H9 (cell line): ENCODE measurements around the gene USP47. TPM values are rescaled to one million over a fixed set of nuclear protein-coding genes. Genes with fewer than 3 reads are reported as not detected.

Experiments
- DNase-seq: peaks from one replicate; pipeline ENCODE4 v3.0.0-alpha.2; 2017
- H2AFZ ChIP-seq: one replicate; pipeline ENCODE4 v1.6.1; 2013; ENCODE audit warnings: mild to moderate bottlenecking, low read length, control low read depth, moderate library complexity
- H2AK5ac ChIP-seq: 2 replicates; pipeline ENCODE4 v1.6.1; 2013; ENCODE audit warnings: low read length, control low read depth, mixed read lengths; ENCODE audit not compliant: insufficient read length
- H2BK120ac ChIP-seq: one replicate; pipeline ENCODE4 v1.6.1; 2013; ENCODE audit warnings: low read depth, mild to moderate bottlenecking, low read length, control low read depth, inconsistent platforms; ENCODE audit not compliant: poor library complexity, severe bottlenecking
- H2BK12ac ChIP-seq: 2 replicates; pipeline ENCODE4 v1.6.1; 2013; ENCODE audit warnings: low read length, control low read depth, mixed read lengths, low read depth; ENCODE audit not compliant: insufficient read length
- H2BK15ac ChIP-seq: 2 replicates; pipeline ENCODE4 v1.6.1; 2013; ENCODE audit warnings: low read depth, low read length, control low read depth
- H2BK20ac ChIP-seq: one replicate; pipeline ENCODE4 v1.6.1; 2013; ENCODE audit warnings: low read depth, mild to moderate bottlenecking, low read length, control low read depth, inconsistent platforms; ENCODE audit not compliant: poor library complexity, severe bottlenecking
- H2BK5ac ChIP-seq: 2 replicates; pipeline ENCODE4 v1.6.1; 2013; ENCODE audit warnings: low read length, control low read depth, mixed read lengths; ENCODE audit not compliant: insufficient read length
- H3K14ac ChIP-seq: 2 replicates; pipeline ENCODE4 v1.6.1; 2013; ENCODE audit warnings: low read length, control low read depth; ENCODE audit not compliant: insufficient read depth
- H3K18ac ChIP-seq: 2 replicates; pipeline ENCODE4 v1.6.1; 2013; ENCODE audit warnings: low read depth, mild to moderate bottlenecking, mixed read lengths, low read length, control low read depth; ENCODE audit not compliant: insufficient read length
- H3K23ac ChIP-seq: 2 replicates; pipeline ENCODE4 v1.6.1; 2013; ENCODE audit warnings: low read length, control low read depth, mixed read lengths, low read depth; ENCODE audit not compliant: insufficient read length
- H3K23me2 ChIP-seq: 2 replicates; pipeline ENCODE4 v1.6.1; 2013; ENCODE audit warnings: low read depth, mild to moderate bottlenecking, mixed read lengths, low read length, control low read depth; ENCODE audit not compliant: insufficient read length, poor library complexity, severe bottlenecking
- H3K27ac ChIP-seq: 2 replicates; pipeline ENCODE4 v1.5.1; 2013; ENCODE audit warnings: low read length, control low read depth, mixed read lengths, low read depth; ENCODE audit not compliant: insufficient read length
- H3K27me3 ChIP-seq: 2 replicates; pipeline ENCODE4 v1.6.1; 2013; ENCODE audit warnings: low read length, control low read depth, inconsistent platforms; ENCODE audit not compliant: insufficient read depth
- H3K4ac ChIP-seq: 2 replicates; pipeline ENCODE4 v1.6.1; 2013; ENCODE audit warnings: low read depth, mild to moderate bottlenecking, control low read depth, inconsistent platforms, low read length, moderate library complexity
- H3K4me1 ChIP-seq: 2 replicates; pipeline ENCODE4 v1.6.1; 2013; ENCODE audit warnings: low read length, control low read depth, inconsistent platforms; ENCODE audit not compliant: insufficient read depth
- H3K4me2 ChIP-seq: 2 replicates; pipeline ENCODE4 v1.6.1; 2013; ENCODE audit warnings: low read length, control low read depth, mixed read lengths; ENCODE audit not compliant: insufficient read length, insufficient read depth
- H3K56ac ChIP-seq: 2 replicates; pipeline ENCODE4 v1.6.1; 2013; ENCODE audit warnings: low read depth, mild to moderate bottlenecking, mixed read lengths, low read length, control low read depth; ENCODE audit not compliant: insufficient read length
- H3K79me1 ChIP-seq: 2 replicates; pipeline ENCODE4 v1.6.1; 2013; ENCODE audit warnings: low read depth, mild to moderate bottlenecking, moderate library complexity, low read length, control low read depth, inconsistent platforms; ENCODE audit not compliant: insufficient read depth, poor library complexity, severe bottlenecking
- H3K79me2 ChIP-seq: 2 replicates; pipeline ENCODE4 v1.6.1; 2013; ENCODE audit warnings: low read length, control low read depth, inconsistent platforms; ENCODE audit not compliant: insufficient read depth
- H3K9ac ChIP-seq: 2 replicates; pipeline ENCODE4 v1.6.1; 2013; ENCODE audit warnings: low read length, control low read depth, mixed read lengths; ENCODE audit not compliant: insufficient read length; ENCODE audit errors: extremely low read depth
- H3K9me3 ChIP-seq: one replicate; pipeline ENCODE4 v1.6.1; 2013; ENCODE audit warnings: low read depth, low read length, inconsistent platforms; ENCODE audit not compliant: control insufficient read depth
- H3T11ph ChIP-seq: one replicate; pipeline ENCODE4 v1.6.1; 2013; ENCODE audit warnings: mild to moderate bottlenecking, low read length, control low read depth, inconsistent platforms
- H4K20me1 ChIP-seq: one replicate; pipeline ENCODE4 v1.6.1; 2013; ENCODE audit not compliant: control insufficient read depth, insufficient read length, insufficient read depth
- H4K5ac ChIP-seq: 2 replicates; pipeline ENCODE4 v1.6.1; 2013; ENCODE audit warnings: low read depth, mild to moderate bottlenecking, mixed read lengths, low read length, control low read depth; ENCODE audit not compliant: insufficient read length
- H4K8ac ChIP-seq: replicated peaks from 2 replicates; pipeline ENCODE4 v1.6.1; 2013; ENCODE audit warnings: low read length, control low read depth, mixed read lengths, low read depth; ENCODE audit not compliant: insufficient read length
- H4K91ac ChIP-seq: 2 replicates; pipeline ENCODE4 v1.6.1; 2013; ENCODE audit warnings: low read depth, mild to moderate bottlenecking, moderate library complexity, mixed read lengths, low read length, control low read depth; ENCODE audit not compliant: insufficient read length
- H3K27ac Mint-ChIP-seq, 3 experiments: 2 replicates in 2 of 3; 3 replicates in 1 of 3; pipeline ENCODE4 v1.8.0; 2020 to 2021; ENCODE audit warnings: mixed read lengths in 3 of 3, mild to moderate bottlenecking in 1 of 3, moderate library complexity in 1 of 3
- H3K27me3 Mint-ChIP-seq: 2 replicates; pipeline ENCODE4 v1.8.0; 2021; ENCODE audit warnings: low read depth, mild to moderate bottlenecking, moderate library complexity, mixed read lengths
- H3K36me3 Mint-ChIP-seq, 3 experiments: 2 replicates in 2 of 3; 3 replicates in 1 of 3; pipeline ENCODE4 v1.8.0; 2020 to 2021; ENCODE audit warnings: low read depth in 3 of 3, mixed read lengths in 3 of 3; ENCODE audit not compliant: insufficient read depth in 1 of 3
- H3K4me1 Mint-ChIP-seq, 2 experiments: 2 replicates each; pipeline ENCODE4 v1.8.0; 2020; ENCODE audit warnings: mixed read lengths in 2 of 2
- H3K4me3 Mint-ChIP-seq, 2 experiments: 2 replicates in 1 of 2; 3 replicates in 1 of 2; pipeline ENCODE4 v1.8.0; 2020 to 2021; ENCODE audit warnings: mild to moderate bottlenecking in 2 of 2, mixed read lengths in 2 of 2, moderate library complexity in 1 of 2
- H3K9me3 Mint-ChIP-seq, 2 experiments: 2 replicates in 1 of 2; 3 replicates in 1 of 2; pipeline ENCODE4 v1.8.0; 2020; ENCODE audit warnings: mild to moderate bottlenecking in 2 of 2, mixed read lengths in 2 of 2, moderate library complexity in 1 of 2
- CTCF ChIP-seq: fragments of 200-600 bp; sonication (generic); conservative IDR thresholded peaks from 3 replicates; pipeline ENCODE4 v1.8.0; 2021; ENCODE audit warnings: antibody characterized with exemption, mild to moderate bottlenecking
- WGBS: extraction: QIAGEN DNeasy Blood & Tissue Kit; methylation state at CpG from one replicate; pipeline ENCODE4 v1.1.7; 2013; ENCODE audit warnings: missing lambda C conversion rate, low lambda C conversion rate, mixed read lengths; ENCODE audit not compliant: insufficient read length; ENCODE audit errors: extremely low coverage; 5-methylcytosine and 5-hydroxymethylcytosine counted together
- total RNA-seq: library from RNA; stranded (reverse); gene quantifications from 2 replicates; pipeline ENCODE4 v1.2.1, GENCODE V29; 2021

Gene USP47
- total RNA-seq, 1 experiment from 2014 or later, result 26.7 TPM

- Histone ChIP-seq H4K5ac (no peak overlapping the region), H3K27ac (no peak overlapping the region), H3K4me2 (no peak overlapping the region), H3K4ac (no peak overlapping the region), H3K56ac (no peak overlapping the region), H3T11ph (no peak overlapping the region), H4K91ac (no peak overlapping the region), H3K79me1 (no peaks in the 10 kb centered on the region), H3K9me3 (no peaks in the 10 kb centered on the region), H2BK15ac (no peak overlapping the region), H3K18ac (no peak overlapping the region), H4K8ac (no peak overlapping the region), H3K23ac (no peak overlapping the region), H3K23me2 (no peaks in the 10 kb centered on the region), H2BK20ac (no peak overlapping the region), H3K79me2 (peaks cover 9% of the 10 kb centered on the region; the same call in 1 of the 2 replicates), H3K4me1 (peaks cover 5% of the 10 kb centered on the region; the same call in 1 of the 2 replicates), H2AK5ac (no peak overlapping the region), H2BK120ac (no peak overlapping the region), H2BK5ac (no peak overlapping the region), H4K20me1 (no peaks in the 10 kb centered on the region), H3K14ac (no peak overlapping the region), H2AFZ (no peak overlapping the region), H2BK12ac (no peak overlapping the region), H3K27me3 (no peaks in the 10 kb centered on the region), H3K9ac (no peak overlapping the region)
- H3K27me3 Mint-ChIP-seq, result no peaks in the 10 kb centered on the region
- peak; percentile 40 for DNase-seq
- H3K27ac Mint-ChIP-seq, result no peak overlapping the region; a peak in 1 of 7 replicates
- H3K4me3 Mint-ChIP-seq, result no peak overlapping the region
- peaks cover 14 to 22% of the 10 kb centered on the region in 2 experiments for H3K4me1 Mint-ChIP-seq
- no peak for TF ChIP-seq CTCF
- H3K36me3 Mint-ChIP-seq, result peaks cover 0 to 6% (median 0%) of the 10 kb centered on the region in 3 experiments; a peak in 1 of 7 replicates
- no peaks in the 10 kb centered on the region for H3K9me3 Mint-ChIP-seq
- WGBS, result no CpG with 5 or more reads among the region's 5 CpGs
Observed at GRCh38 chr11:11857769-11858168, 16.0 kb downstream of the USP47 start.
